ENCODE results near the gene ZPR1. TPM values are rescaled to one million over a fixed set of nuclear protein-coding genes. Genes with fewer than 3 reads are reported as not detected.
A peak's percentile ranks its signal among the peaks of the same experiment; 100 is the strongest.
"Not testable (repeated sequence)": the region's sequence is repeated elsewhere in the genome, so short reads cannot be mapped to it uniquely, and the experiment has no call there.

The ZPR1 gene
- total RNA-seq, 1 donor from 2014 or later, result 28.8 TPM

GRCh38 chr11:116792144-116792868 is 4.5 kb upstream of the ZPR1 start:
- no peak for DNase-seq

DNA sequence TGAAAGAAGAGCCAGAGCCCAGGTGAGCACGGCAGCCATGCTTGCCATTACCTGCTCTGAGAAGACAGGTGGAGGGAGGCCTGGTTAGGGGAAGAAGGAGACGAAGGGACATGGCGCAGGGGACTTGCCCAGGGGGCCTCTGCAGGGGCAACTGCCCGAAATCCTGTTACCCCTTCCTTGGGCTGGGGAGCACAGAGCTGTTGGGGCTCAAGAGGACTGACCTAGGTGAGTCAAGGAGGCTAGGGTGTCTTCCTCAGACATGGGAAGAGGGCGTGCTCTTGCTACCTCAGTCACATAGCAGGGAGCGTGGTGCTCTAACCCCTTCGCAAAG is 4.0 kb upstream of the ZPR1 start, which contains the start of gene APOA5:
TSS of gene APOA5 (minus strand) at position 67 of the 331 bp plus-strand sequence. CDS start at position 48, 19 bp downstream.
- DNase-seq, result no peak

- DNase-seq, result peak; percentile 84
These were observed 3.4 kb upstream of the ZPR1 start for GRCh38 chr11:116791002-116791812.

DNA sequence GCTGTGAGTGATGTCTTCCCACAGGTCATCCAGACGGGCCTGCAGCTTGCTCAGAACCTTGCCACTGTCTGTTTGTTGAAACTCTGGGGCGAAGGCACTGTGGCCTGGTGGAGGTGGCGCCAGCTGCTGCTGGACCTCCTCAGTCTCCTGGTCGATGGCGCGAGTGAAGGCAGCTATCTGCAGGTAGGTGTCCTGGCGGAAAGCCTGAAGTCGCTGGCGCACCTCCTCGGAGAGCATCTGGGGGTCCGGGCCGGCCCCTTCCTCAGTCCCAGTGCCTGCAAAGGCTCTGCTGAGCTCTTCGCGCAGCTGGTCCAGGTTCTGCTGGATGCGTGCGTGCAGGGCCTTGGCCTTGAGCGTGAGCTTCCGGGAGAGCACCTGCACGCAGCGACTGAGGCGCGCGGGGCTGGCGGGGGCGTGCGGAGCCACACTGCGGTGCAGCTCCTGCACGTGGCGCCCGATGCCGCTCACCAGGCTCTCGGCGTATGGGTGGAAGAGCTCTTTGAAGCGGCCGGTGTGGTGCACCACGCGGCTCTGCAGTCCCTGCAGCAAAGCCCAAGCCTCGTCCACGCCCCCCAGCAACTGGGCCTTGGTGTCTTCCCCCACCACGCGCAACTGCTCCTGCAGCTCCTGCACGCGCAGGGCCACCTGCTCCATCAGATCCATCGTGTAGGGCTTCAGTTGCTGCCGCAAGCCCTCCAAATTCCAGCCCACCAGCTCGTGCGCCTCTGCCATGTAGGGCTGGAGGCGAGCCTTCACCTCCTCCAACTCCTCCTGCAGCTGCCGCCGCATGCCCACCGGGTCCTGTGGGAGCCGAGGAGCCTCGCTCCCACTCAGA is 2.6 kb upstream of the ZPR1 start:
- DNase-seq, result peak; percentile 19

- DNase-seq, result no peak
These were observed 1.2 kb upstream of the ZPR1 start for GRCh38 chr11:116788975-116789374.

- DNase-seq, result no peak
These were observed 711 bp upstream of the ZPR1 start for GRCh38 chr11:116788534-116788933.

DNA sequence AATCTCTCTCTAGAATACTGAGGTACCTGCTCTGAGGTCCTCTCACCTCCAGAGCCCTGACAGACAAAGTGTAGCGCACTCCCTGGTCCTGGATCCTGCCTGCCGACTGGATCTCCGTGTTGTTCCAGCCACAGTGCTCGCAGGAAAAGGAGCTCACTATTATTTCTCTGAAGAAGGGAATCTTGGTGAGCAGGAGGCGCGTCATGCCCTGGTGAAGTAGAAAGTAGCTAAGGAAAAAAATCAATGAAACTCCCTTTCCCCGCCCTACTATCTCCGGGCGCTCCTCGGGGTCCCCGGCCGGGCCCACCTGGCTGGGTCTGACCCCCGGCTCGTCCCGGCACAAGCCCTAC is 412 bp downstream of the ZPR1 start:
- peak; percentile 32 for DNase-seq

GRCh38 chr11:116786966-116787365 is 857 bp downstream of the ZPR1 start:
- peak; percentile 6 for DNase-seq

GRCh38 chr11:116786326-116786725 is 1.5 kb downstream of the ZPR1 start:
- no peak for DNase-seq

- no peak for DNase-seq
These were observed 5.1 kb downstream of the ZPR1 start for GRCh38 chr11:116782728-116783127.

DNA sequence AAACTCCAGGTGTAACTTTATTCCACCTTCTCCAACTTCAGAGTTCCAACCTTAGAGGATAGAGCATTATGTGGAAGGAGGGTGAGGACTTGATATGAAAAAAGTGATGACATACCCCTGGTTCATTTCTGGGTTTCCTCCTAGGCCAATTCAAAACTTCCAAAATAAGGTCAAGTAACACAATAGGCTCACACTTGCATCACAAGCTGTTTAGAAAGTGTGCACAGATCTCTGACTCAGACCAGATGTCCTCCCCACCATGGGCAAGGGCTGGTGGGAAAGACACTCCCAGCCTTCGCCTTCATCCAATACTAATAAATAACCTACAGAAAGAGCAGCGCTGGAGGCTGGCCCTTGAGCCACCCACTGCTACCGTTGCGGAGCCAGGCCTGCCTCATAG is 9.3 kb downstream of the ZPR1 start:
- DNase-seq, result no peak

GRCh38 chr11:116777056-116777455 is 10.8 kb downstream of the ZPR1 start:
- no peak for DNase-seq

GRCh38 chr11:116776522-116776984 is 11.3 kb downstream of the ZPR1 start:
- DNase-seq, result no peak

- no peak for DNase-seq
These were observed 11.8 kb downstream of the ZPR1 start for GRCh38 chr11:116775975-116776374.

DNA sequence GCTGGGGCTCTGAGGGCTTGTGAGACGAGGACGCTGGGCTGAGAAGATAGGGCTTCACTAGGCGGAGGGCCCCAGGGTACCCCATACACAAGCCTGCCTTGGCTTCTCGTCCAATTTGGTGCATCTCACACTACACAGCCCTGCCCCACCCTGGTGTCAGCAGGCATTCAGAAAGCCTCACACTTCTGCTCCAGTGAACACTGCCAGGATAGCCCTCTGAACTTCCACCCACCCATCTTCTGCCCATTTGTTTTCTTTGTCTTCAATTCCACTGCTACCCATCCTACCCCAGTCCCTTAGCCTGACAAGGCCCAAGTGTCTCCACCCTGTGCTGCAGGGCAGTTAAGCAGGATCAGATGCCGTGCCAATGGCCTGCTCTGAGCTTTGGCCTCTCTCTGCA is 13.2 kb downstream of the ZPR1 start:
- no peak for DNase-seq

GRCh38 chr11:116773203-116774097 is 14.4 kb downstream of the ZPR1 start:
- no peak for DNase-seq

DNA sequence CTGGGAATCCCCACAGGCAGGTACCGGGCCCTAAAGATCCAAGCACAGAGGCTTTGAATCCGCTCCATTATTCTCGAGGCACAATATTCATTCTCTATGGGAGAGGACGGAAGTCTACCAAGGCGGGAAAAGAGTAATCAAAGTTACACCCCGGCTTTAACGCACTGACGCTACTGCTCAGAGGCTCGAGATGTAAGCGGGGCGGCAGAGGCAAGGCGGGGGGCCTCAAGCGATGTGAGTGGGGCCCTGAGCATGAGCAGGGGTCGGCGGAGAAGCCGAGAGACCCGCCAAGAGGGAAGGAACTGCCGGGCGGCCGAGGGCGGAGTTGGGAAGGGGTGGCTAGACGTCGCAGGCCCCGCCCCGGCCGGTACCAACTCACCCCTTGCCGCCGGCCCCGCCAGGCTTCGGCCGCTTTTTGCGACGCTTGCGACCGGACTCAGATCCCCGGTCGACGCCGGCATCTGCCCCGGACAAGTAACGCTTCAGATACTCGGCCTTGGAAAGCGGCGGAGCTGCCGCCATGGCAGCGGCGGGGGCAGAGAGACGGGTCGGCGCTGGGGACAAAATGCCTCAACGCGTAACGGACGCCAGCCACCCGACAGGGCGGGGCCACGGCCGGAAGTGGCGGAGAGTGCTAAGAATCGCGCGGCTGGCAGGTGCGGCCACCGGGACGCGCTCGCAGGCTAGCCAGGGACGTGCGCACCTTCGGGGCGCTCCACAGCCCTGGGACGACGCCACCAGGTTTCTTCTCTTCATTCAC is 15.2 kb downstream of the ZPR1 start, which contains the start of gene BUD13:
TSS of gene BUD13 (minus strand) at position 545 of the 760 bp plus-strand sequence. CDS start at position 522, 23 bp downstream.
- DNase-seq, result peak; percentile 93

DNA sequence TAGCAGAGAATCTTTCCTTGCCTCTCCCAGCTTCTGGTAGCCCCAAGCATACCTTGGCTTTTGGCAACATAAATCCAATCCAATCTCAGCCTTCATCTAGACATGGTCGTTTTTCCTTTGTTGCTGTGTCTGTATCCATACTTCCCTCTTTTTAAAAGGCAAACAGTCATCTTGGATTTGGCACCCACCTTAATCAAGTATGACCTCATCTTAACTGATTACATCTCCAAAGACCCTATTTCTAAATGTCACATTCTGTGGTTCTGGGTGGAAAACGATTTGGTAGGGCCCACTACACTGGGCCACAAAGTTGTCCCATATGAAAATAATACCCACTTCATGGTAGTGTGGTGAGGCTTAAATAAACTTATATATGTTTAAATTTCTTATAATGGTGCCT is 15.9 kb downstream of the ZPR1 start:
- DNase-seq, result no peak

DNA sequence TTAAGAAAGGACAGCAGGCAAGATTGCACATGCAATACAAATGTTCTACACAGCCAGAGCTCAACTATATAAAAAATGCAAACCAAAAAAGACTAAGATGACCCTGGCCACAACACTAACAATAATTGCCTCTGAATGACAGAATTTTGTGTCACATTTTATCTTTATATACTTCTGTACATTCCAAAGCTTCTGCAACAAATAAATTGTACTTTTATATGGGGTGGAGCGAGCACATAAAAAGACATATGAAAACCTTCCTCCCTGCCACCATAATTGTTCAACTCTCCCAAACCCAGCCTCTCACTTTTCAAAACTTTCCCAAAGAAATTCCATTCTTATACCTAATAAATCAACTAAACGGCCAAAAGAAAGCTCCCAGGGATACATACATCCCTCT is 25.7 kb downstream of the ZPR1 start:
- no peak for DNase-seq

- DNase-seq, result not testable (repeated sequence)
These were observed 31.8 kb downstream of the ZPR1 start for GRCh38 chr11:116756044-116756443.

Data from tongue (tissue), 2 donors.